Smooth muscle cell (in vitro differentiated cells): ENCODE data around the gene GRIA2. TPM values are rescaled to one million over a fixed set of nuclear protein-coding genes. Genes with fewer than 3 reads are reported as not detected.

Experiments
- DNase-seq: peaks from one replicate; lab custom pipeline; 2025; ENCODE audit not compliant: unreplicated experiment; lab: John Stamatoyannopoulos, UW
- H2AFZ ChIP-seq: fragments of 200-600 bp; sonication (generic); 2 replicates; pipeline ENCODE4 v1.6.0; 2016; ENCODE audit warnings: antibody characterized with exemption, low read depth, mild to moderate bottlenecking
- H3F3A ChIP-seq: fragments of 200-600 bp; sonication (generic); 2 replicates; pipeline ENCODE4 v1.6.0; 2017; ENCODE audit warnings: antibody characterized with exemption, low read depth
- H3K27ac ChIP-seq: fragments of 200-600 bp; sonication (generic); 2 replicates; pipeline ENCODE4 v1.5.1; 2016; ENCODE audit warnings: low read depth, mild to moderate bottlenecking
- H3K27me3 ChIP-seq: fragments of 200-600 bp; sonication (generic); 2 replicates; pipeline ENCODE4 v1.6.1; 2016; ENCODE audit warnings: low read depth, mild to moderate bottlenecking
- H3K36me3 ChIP-seq: fragments of 200-600 bp; sonication (generic); 2 replicates; pipeline ENCODE4 v1.5.1; 2016; ENCODE audit warnings: low read depth
- H3K4me1 ChIP-seq: fragments of 200-600 bp; sonication (generic); 2 replicates; pipeline ENCODE4 v1.5.1; 2016; ENCODE audit warnings: low read depth
- H3K4me2 ChIP-seq: fragments of 200-600 bp; sonication (generic); 2 replicates; pipeline ENCODE4 v1.6.0; 2016; ENCODE audit warnings: mild to moderate bottlenecking
- H3K4me3 ChIP-seq: fragments of 200-600 bp; sonication (generic); 2 replicates; pipeline ENCODE4 v1.5.1; 2016; ENCODE audit warnings: mild to moderate bottlenecking
- H3K79me2 ChIP-seq: fragments of 200-600 bp; sonication (generic); 2 replicates; pipeline ENCODE4 v1.6.0; 2016; ENCODE audit warnings: low read depth, mild to moderate bottlenecking
- H3K9ac ChIP-seq: fragments of 200-600 bp; sonication (generic); 2 replicates; pipeline ENCODE4 v1.6.0; 2016; ENCODE audit warnings: low read depth
- H3K9me3 ChIP-seq: fragments of 200-600 bp; sonication (generic); replicated peaks from 2 replicates; pipeline ENCODE4 v1.5.1; 2016; ENCODE audit warnings: low read depth
- H4K20me1 ChIP-seq: fragments of 200-600 bp; sonication (generic); 2 replicates; pipeline ENCODE4 v1.6.0; 2016; ENCODE audit warnings: low read depth
- WGBS: methylation state at CpG from one replicate; pipeline ENCODE4 v1.1.7; 2016; ENCODE audit warnings: low lambda C conversion rate; 5-methylcytosine and 5-hydroxymethylcytosine counted together
- polyA plus RNA-seq: library from polyadenylated mRNA; unstranded; fragments of >200 nt; fragmentation: Nextera tagmentation; extraction: Ambion mirVana; gene quantifications from 2 replicates; pipeline ENCODE4 v1.2.1, GENCODE V29; 2016
- total RNA-seq: library from RNA; depleted of rRNA; stranded (reverse); fragments of >200 nt; gene quantifications from 2 replicates; pipeline ENCODE4 v1.2.3, GENCODE V29; 2014
- TF ChIP-seq, protein P1 (sequence below): fragments of 200-600 bp; sonication (generic); IDR thresholded peaks from 2 replicates; pipeline ENCODE4 v1.5.1; 2017; ENCODE audit warnings: borderline replicate concordance, mild to moderate bottlenecking, antibody characterized with exemption; ENCODE audit not compliant: insufficient read depth, poor library complexity, severe bottlenecking

Gene GRIA2
- total and polyA plus RNA-seq, 2 experiments from 2014 or later, result not detected

DNA sequence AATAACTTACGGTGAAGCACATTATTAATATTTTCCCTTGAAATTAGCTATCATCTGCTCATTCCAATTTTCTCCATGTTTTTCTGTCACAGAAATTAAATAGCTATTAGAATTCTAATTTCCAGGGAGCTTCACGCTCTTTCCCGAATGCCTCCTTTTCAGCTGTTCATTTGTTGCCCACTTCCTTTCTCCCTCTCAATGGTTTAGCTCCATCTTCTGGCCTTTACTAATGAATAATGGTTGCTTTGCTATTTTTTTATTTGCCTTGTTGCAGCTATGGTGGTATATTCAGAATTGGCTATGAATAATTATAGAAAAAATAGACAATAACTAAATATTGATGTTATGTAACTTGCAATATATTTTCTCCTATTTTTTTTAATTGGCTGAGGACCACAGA, 70.5 kb downstream of the GRIA2 start:
- Histone ChIP-seq H3K4me3 (no peak overlapping the region), H3F3A (no peaks in the 10 kb centered on the region), H3K4me2 (no peak overlapping the region), H3K36me3 (no peaks in the 10 kb centered on the region), H3K27ac (no peak overlapping the region), H2AFZ (no peak overlapping the region), H3K27me3 (no peaks in the 10 kb centered on the region), H3K9ac (no peak overlapping the region), H3K4me1 (no peaks in the 10 kb centered on the region), H3K79me2 (no peaks in the 10 kb centered on the region), H3K9me3 (no peaks in the 10 kb centered on the region), H4K20me1 (no peaks in the 10 kb centered on the region)
- TF ChIP-seq, protein P1, sequence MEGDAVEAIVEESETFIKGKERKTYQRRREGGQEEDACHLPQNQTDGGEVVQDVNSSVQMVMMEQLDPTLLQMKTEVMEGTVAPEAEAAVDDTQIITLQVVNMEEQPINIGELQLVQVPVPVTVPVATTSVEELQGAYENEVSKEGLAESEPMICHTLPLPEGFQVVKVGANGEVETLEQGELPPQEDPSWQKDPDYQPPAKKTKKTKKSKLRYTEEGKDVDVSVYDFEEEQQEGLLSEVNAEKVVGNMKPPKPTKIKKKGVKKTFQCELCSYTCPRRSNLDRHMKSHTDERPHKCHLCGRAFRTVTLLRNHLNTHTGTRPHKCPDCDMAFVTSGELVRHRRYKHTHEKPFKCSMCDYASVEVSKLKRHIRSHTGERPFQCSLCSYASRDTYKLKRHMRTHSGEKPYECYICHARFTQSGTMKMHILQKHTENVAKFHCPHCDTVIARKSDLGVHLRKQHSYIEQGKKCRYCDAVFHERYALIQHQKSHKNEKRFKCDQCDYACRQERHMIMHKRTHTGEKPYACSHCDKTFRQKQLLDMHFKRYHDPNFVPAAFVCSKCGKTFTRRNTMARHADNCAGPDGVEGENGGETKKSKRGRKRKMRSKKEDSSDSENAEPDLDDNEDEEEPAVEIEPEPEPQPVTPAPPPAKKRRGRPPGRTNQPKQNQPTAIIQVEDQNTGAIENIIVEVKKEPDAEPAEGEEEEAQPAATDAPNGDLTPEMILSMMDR, result no peak
- 85% methylated on average over 3 of the region's 3 CpGs for WGBS
- DNase-seq, result no peak

GRCh38 chr4:157293673-157294072, 73.1 kb downstream of the GRIA2 start:
- Histone ChIP-seq H3K4me3 (no peak overlapping the region), H3F3A (no peaks in the 10 kb centered on the region), H3K27me3 (no peaks in the 10 kb centered on the region), H4K20me1 (no peaks in the 10 kb centered on the region), H3K79me2 (no peaks in the 10 kb centered on the region), H3K36me3 (no peaks in the 10 kb centered on the region), H3K9ac (no peak overlapping the region), H3K9me3 (no peaks in the 10 kb centered on the region), H2AFZ (no peak overlapping the region), H3K4me2 (no peak overlapping the region), H3K27ac (no peak overlapping the region), H3K4me1 (no peaks in the 10 kb centered on the region)
- 88% methylated on average over 4 of the region's 4 CpGs for WGBS
- DNase-seq, result no peak
- TF ChIP-seq, protein P1, result no peak

DNA sequence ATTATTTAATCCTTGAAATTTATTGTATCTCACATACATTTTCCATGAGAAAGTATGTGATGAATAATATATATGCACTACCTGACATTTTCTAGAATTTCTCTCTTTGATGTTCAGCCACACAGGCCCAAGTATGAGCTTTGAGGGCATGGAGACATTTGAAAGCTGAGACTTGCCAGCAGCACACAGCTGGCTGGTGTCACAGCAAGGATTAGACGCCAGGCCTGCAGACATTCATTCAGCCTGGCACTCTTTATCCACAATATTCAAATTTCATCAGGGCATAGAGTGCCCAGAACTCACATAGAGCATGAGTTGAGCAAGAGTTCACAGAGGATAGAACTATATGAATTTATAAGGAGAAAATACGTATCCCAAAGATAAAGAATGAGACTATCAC, 74.0 kb downstream of the GRIA2 start:
- no peak overlapping the region for H3K9ac ChIP-seq
- WGBS, result 61% methylated on average over 2 of the region's 2 CpGs
- no peaks in the 10 kb centered on the region for H3K4me1 ChIP-seq
- no peaks in the 10 kb centered on the region for H3K27me3 ChIP-seq
- no peaks in the 10 kb centered on the region for H3K79me2 ChIP-seq
- no peaks in the 10 kb centered on the region for H3K36me3 ChIP-seq
- no peak overlapping the region for H3K27ac ChIP-seq
- no peaks in the 10 kb centered on the region for H3F3A ChIP-seq
- DNase-seq, result no peak
- H2AFZ ChIP-seq, result no peak overlapping the region
- TF ChIP-seq, protein P1, result no peak
- no peak overlapping the region for H3K4me2 ChIP-seq
- H4K20me1 ChIP-seq, result no peaks in the 10 kb centered on the region
- H3K4me3 ChIP-seq, result no peak overlapping the region
- no peaks in the 10 kb centered on the region for H3K9me3 ChIP-seq

GRCh38 chr4:157300701-157301100, 80.2 kb downstream of the GRIA2 start:
- H3K27me3 ChIP-seq, result no peaks in the 10 kb centered on the region
- no peaks in the 10 kb centered on the region for H3K9me3 ChIP-seq
- WGBS, result 89% methylated on average over 2 of the region's 2 CpGs
- H3K36me3 ChIP-seq, result no peaks in the 10 kb centered on the region
- H3F3A ChIP-seq, result no peaks in the 10 kb centered on the region
- H3K4me1 ChIP-seq, result no peaks in the 10 kb centered on the region
- no peak overlapping the region for H3K9ac ChIP-seq
- no peak for DNase-seq
- H3K4me3 ChIP-seq, result no peak overlapping the region
- H2AFZ ChIP-seq, result no peak overlapping the region
- no peaks in the 10 kb centered on the region for H3K79me2 ChIP-seq
- no peaks in the 10 kb centered on the region for H4K20me1 ChIP-seq
- H3K27ac ChIP-seq, result no peak overlapping the region
- TF ChIP-seq, protein P1, result no peak
- no peak overlapping the region for H3K4me2 ChIP-seq
